HepG2 (cell line): ENCODE measurements around the gene DUSP2.

Experiments used
- CHCHD3 ChIP-seq: sonication (generic); formaldehyde crosslinking; IDR thresholded peaks from 2 replicates; pipeline ENCODE4 v1.8.0; 2022; ENCODE audit warnings: mild to moderate bottlenecking, missing genetic modification reagents, moderate library complexity
- EP300 ChIP-seq, 3 experiments: sonication (generic) in 1 of 3; formaldehyde crosslinking in 1 of 3; IDR thresholded peaks; 2 replicates each; pipeline versions ENCODE4 v1.5.1 to v1.6.1; 2011 to 2020; ENCODE audit warnings: low read depth in 2 of 3, low read length in 2 of 3, borderline replicate concordance in 1 of 3, improper control_type of control experiment in 1 of 3, mild to moderate bottlenecking in 1 of 3, missing genetic modification reagents in 1 of 3, moderate library complexity in 1 of 3
- GABPB1 ChIP-seq: IDR thresholded peaks from 2 replicates; pipeline ENCODE4 v1.6.1; 2016; ENCODE audit warnings: mild to moderate bottlenecking, missing genetic modification reagents, moderate library complexity, missing compliant biosample characterization
- JUN ChIP-seq: sonication (generic); formaldehyde crosslinking; IDR thresholded peaks from 2 replicates; pipeline ENCODE4 v1.4.0; 2020; ENCODE audit warnings: mild to moderate bottlenecking, missing genetic modification reagents
- TCF7 ChIP-seq: sonication (generic); IDR thresholded peaks from 2 replicates; pipeline ENCODE4 v1.6.1; 2016; ENCODE audit warnings: antibody characterized with exemption, low read depth
- YY1 ChIP-seq: IDR thresholded peaks from 2 replicates; pipeline ENCODE4 v1.6.1; 2011; ENCODE audit warnings: low read length, low read depth, moderate library complexity, mild to moderate bottlenecking; ENCODE audit not compliant: insufficient read depth, insufficient replicate concordance
- ZNF138 ChIP-seq: sonication (generic); formaldehyde crosslinking; IDR thresholded peaks from 2 replicates; pipeline ENCODE4 v1.5.0; 2020; ENCODE audit warnings: mild to moderate bottlenecking, low read depth, missing genetic modification reagents
- TF ChIP-seq, protein P1 (sequence below): sonication (generic); formaldehyde crosslinking; IDR thresholded peaks from 2 replicates; pipeline ENCODE4 v1.5.0; 2020; ENCODE audit warnings: mild to moderate bottlenecking, missing genetic modification reagents, moderate library complexity
- TF ChIP-seq, protein P2 (sequence below): IDR thresholded peaks from 2 replicates; pipeline ENCODE4 v1.6.1; 2016; ENCODE audit warnings: control low read depth
- TF ChIP-seq, protein P3 (sequence below): sonication (generic); formaldehyde crosslinking; IDR thresholded peaks from 2 replicates; pipeline ENCODE4 v1.4.0; 2020; ENCODE audit warnings: missing genetic modification reagents, borderline replicate concordance

DNA sequence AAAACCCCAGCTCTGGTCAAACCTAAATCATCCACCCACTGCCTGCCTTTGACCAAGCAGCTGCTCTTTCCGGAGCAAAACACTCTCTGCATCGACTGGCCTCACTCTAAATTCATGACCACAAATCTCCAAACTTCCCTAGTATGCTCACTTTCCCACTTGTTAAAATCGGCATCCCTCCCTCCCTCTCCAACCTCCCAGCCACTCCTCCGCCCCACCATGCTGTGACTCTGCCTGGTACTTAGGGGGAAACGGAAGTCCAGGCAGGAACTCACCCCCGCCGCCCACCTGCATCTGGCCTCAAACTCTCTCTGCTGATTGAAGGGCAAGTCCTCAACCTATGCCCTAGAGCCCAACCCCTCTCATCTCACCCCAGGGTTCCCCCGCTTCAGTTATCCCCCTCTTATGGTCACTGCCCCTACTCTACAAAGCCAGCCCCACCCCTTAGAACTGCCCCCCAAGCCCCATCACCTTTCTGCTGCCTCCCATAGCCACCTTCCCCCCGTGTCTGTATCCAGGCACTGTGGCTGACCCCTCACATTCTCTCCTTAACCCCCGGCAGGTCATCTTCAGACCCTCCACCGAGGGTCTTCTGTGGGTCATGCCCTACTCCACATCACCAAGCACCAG, 25.0 kb downstream of the DUSP2 start:
- TF ChIP-seq ZNF138 (CRISPR knock-in tag), result no peak
- TF ChIP-seq, protein P1, sequence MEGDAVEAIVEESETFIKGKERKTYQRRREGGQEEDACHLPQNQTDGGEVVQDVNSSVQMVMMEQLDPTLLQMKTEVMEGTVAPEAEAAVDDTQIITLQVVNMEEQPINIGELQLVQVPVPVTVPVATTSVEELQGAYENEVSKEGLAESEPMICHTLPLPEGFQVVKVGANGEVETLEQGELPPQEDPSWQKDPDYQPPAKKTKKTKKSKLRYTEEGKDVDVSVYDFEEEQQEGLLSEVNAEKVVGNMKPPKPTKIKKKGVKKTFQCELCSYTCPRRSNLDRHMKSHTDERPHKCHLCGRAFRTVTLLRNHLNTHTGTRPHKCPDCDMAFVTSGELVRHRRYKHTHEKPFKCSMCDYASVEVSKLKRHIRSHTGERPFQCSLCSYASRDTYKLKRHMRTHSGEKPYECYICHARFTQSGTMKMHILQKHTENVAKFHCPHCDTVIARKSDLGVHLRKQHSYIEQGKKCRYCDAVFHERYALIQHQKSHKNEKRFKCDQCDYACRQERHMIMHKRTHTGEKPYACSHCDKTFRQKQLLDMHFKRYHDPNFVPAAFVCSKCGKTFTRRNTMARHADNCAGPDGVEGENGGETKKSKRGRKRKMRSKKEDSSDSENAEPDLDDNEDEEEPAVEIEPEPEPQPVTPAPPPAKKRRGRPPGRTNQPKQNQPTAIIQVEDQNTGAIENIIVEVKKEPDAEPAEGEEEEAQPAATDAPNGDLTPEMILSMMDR (CRISPR knock-in tag), result no peak
- no peak for TF ChIP-seq CHCHD3 (CRISPR knock-in tag)
- no peak for TF ChIP-seq TCF7
- no peak for TF ChIP-seq JUN (CRISPR knock-in tag)
- TF ChIP-seq EP300 (IDR thresholded peaks at IDR 0.05; ENCODE audit: low read depth in 2 of 2, low read length in 2 of 2), result no peak
- no peak for TF ChIP-seq EP300 (CRISPR knock-in tag; IDR thresholded peaks at IDR 0.05; ENCODE audit: borderline replicate concordance)
- TF ChIP-seq, protein P2, sequence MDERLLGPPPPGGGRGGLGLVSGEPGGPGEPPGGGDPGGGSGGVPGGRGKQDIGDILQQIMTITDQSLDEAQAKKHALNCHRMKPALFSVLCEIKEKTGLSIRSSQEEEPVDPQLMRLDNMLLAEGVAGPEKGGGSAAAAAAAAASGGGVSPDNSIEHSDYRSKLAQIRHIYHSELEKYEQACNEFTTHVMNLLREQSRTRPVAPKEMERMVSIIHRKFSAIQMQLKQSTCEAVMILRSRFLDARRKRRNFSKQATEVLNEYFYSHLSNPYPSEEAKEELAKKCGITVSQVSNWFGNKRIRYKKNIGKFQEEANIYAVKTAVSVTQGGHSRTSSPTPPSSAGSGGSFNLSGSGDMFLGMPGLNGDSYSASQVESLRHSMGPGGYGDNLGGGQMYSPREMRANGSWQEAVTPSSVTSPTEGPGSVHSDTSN (CRISPR knock-in tag), result no peak
- TF ChIP-seq, protein P3, sequence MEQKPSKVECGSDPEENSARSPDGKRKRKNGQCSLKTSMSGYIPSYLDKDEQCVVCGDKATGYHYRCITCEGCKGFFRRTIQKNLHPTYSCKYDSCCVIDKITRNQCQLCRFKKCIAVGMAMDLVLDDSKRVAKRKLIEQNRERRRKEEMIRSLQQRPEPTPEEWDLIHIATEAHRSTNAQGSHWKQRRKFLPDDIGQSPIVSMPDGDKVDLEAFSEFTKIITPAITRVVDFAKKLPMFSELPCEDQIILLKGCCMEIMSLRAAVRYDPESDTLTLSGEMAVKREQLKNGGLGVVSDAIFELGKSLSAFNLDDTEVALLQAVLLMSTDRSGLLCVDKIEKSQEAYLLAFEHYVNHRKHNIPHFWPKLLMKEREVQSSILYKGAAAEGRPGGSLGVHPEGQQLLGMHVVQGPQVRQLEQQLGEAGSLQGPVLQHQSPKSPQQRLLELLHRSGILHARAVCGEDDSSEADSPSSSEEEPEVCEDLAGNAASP (CRISPR knock-in tag), result no peak
- no peak for TF ChIP-seq GABPB1 (CRISPR knock-in tag)
- no peak for TF ChIP-seq YY1
